MV-4-11 (cell line): Measurements from ENCODE around the gene STARD3.

Source experiments
- DNase-seq: peaks from one replicate; lab custom pipeline; 2025; lab: John Stamatoyannopoulos, UW

The STARD3 gene

GRCh38 chr17:39639043-39639442 is 2.1 kb downstream of the STARD3 start:
- DNase-seq = no peak

DNA sequence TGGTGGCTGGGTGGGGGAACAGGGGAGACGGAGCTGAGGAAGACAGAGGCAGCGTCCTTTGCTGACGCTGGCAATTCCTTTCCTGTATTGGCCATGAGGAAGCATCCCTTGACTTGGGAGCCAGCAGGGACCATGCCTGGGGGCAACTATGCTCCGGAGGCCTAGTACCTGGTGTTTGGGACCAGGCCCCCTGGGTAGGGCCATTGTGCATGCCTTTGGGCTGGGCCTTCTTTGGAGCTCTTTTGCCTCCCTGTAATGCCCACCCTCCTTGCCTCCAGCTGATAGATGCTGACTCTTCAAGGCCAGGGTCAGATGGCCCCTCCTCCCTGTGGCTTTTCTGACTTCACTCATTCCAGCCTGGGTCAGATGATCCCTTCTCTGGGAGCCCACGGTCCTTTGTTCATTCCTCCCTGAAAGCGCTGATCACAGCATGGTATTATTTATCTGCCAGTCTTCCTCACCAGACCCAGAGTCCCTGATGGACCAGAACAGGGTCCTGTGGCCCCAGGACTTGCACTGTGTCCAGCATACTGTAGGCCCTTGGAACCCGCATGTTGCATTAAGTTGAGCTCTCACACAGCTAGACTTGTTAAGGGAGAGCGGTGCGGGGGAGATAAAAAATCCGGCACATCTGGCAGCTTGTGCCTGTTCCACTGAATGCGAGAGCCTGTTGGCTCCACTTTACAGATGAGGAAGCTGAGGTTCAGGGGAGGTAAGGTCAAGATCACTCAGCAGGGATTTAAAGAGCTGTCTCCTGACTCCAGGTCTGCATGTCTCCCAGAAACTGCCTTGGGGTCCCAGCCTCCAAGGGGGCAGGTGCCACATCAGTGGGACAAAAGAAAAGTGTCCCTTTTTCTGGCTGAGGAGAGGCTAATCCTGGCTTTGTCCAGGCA is 2.9 kb downstream of the STARD3 start:
- DNase-seq = no peak

DNA sequence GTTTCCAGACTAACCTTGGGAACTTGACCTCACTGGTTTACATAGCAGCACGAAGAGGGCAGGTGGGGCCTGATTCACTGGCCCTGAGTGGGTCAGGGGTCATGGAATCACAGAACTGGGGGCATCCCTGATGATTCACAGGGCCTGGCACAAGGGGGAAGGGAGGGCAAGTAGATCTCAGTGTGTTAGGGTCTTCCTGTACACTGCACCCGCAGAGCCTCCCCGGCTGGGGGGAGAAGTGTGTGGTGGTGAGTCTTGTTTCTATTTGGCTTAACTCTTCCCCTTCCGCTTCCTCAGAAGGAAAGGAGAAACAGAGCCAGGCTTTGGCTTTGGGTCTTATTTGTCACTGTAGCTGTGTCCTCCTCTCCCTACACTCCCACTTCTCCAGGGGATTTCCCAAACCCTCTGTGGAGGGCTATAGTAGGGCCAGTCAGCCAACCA is 3.7 kb downstream of the STARD3 start:
- peak; percentile 55 for DNase-seq

- DNase-seq = no peak
Observed at GRCh38 chr17:39641097-39641496, 4.2 kb downstream of the STARD3 start.

- peak; percentile 54 for DNase-seq
Observed at GRCh38 chr17:39641883-39642282, 4.9 kb downstream of the STARD3 start.

DNA sequence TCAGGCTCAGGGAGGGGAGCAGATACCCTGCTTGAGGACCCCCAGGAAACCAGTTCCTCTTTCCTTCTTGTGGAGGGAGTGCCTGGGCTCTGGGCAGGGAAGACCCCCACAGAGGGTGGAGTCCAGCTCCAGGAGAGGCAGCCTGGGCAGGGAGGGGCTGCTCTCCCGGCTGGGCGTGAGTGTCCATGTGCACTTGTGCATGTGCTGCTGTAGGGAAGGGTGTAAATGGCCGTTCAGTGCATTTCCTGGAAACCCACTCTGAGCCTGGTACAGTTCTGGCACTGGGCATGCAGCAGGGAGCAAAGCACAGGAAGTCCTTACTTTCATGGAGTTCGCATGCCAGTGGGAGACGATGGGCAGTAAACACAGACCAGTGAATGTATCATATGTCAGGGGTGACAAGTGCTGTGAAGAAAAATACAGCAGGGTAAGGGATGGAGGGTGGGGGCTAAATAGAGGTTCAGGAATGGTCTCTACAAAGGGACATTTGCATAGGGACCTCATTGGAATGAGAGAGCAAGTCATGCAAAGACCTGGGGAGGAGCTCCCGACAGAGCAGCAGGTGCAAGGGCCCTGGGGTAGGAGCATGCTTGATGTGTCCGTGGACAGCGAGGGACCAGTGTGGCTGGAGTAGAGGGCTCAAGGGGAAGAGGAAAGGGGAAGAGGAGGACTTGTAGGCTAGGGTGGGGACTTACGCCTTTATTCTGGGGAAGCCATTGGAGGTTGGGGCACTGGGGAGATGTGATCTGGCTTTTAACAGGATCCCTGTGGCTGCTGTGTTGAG is 5.5 kb downstream of the STARD3 start:
- DNase-seq = no peak

GRCh38 chr17:39643271-39643670 is 6.3 kb downstream of the STARD3 start:
- DNase-seq = peak; percentile 27

DNA sequence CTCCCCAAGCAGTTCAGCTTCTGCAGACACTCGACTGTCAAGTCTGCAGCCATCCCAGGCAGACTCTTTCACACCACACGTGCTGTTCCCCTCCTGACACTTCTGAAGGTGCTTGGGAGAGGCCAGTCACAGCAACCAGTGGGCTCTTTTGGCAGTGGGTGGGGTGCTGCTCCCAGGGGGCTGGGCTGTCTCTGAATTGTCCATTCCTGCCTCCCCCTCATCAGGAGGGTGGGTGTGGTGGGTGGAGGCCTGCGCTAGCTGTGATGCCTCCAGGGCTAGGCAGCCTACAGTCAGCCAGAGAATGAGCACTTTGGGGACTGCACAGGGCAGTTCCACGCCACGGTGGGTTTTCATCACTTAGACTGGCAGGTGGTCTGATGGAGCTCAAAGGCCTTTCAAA is 10.3 kb downstream of the STARD3 start:
- no peak for DNase-seq

- peak; percentile 64 for DNase-seq
Observed at GRCh38 chr17:39648616-39649366, 11.8 kb downstream of the STARD3 start.

- no peak for DNase-seq
Observed at GRCh38 chr17:39650121-39650579, 13.2 kb downstream of the STARD3 start.

- no peak for DNase-seq
Observed at GRCh38 chr17:39651923-39652586, 15.1 kb downstream of the STARD3 start.

DNA sequence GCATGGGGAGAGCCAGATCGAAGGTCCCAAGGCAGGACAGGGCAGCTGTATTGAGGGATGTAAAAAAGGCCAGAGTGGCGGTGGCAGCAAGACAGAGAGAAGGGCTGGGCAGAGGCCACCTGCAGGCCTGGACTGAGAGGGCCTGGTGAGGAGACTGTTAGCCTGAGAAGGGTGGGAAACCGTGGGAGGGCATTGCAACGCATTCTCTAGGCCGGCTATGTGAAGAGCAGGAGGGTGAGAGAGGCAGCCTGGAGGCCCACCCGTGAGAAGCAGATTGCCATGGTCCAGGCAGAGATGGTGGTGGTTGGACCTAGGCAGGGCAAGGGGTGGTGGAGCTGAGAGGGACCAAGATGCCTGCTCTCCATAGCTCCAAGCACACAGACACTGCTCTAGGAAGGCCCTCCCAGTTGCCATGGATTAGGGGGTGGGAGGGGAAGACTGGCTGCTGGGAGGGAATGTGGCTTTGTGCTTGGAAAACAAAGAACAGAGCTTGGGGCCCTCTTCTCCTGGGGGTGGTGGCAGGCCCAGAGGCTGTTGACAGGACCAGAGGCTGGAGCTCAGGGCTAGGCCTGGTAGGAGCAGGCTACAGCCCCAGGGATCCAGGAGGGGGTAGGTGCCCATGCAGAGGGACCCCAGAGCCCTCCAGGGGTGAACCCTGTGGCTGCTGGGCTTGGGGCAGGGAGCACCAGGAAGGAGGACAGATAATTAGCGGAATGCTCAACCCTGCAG is 15.8 kb downstream of the STARD3 start:
- DNase-seq = no peak

DNA sequence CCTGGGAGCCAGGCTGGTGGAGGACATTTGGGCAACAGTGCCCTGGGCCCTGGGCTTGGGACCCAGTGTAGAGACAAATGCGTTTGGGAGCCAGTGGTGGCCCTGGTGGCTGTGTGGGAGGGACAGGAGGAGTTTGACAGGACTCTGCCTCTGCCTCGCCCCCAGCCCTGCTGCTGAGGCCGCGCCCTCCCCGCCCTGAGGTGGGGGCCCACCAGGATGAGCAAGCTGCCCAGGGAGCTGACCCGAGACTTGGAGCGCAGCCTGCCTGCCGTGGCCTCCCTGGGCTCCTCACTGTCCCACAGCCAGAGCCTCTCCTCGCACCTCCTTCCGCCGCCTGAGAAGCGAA is 16.3 kb downstream of the STARD3 start:
- DNase-seq = no peak

DNA sequence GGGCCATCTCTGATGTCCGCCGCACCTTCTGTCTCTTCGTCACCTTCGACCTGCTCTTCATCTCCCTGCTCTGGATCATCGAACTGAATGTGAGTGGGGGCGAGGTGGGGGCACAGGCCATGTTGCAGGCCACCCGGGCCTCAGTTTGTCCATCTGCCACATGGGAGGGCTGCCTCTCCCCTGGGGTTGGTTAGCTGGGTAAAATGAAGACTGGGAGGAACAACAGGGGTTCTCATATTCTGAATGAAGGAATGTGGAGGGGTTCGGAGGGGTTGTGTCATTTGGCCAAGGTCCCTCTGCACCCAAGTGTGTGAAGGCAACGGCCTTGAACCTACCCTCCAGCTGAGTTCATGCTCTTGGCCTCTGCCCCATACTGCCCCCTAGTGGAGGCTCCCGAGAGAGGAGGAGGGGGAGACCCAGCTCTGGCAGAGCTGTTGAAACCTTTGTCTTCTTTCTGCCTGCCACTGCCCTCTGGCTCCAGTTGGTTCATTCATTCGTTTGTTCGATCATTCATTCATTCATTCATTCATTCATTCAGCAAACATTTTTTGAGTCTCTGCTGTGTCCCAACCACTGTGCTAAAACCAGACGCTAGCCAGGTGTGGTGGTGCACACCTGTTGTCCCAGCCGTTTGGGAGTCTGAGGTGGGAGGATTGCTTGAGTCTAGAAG is 16.9 kb downstream of the STARD3 start:
- DNase-seq = peak; percentile 40

GRCh38 chr17:39655105-39655504 is 18.2 kb downstream of the STARD3 start:
- no peak for DNase-seq

DNA sequence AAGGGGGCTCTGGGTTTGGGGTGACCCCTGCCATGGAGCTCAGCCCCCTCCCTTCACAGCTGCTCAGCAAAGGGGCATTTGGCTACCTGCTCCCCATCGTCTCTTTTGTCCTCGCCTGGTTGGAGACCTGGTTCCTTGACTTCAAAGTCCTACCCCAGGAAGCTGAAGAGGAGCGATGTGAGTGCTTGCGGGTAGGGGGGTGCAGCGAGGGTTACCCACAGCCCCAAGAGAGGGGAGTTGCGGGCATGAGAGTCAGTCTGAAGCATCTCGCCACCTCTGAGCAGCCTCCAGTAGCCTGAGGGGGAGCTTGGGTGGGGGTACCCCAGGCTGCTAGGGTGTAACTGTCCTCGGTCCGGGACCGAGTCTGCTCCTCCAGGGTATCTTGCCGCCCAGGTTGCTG is 21.4 kb downstream of the STARD3 start:
- no peak for DNase-seq

DNA sequence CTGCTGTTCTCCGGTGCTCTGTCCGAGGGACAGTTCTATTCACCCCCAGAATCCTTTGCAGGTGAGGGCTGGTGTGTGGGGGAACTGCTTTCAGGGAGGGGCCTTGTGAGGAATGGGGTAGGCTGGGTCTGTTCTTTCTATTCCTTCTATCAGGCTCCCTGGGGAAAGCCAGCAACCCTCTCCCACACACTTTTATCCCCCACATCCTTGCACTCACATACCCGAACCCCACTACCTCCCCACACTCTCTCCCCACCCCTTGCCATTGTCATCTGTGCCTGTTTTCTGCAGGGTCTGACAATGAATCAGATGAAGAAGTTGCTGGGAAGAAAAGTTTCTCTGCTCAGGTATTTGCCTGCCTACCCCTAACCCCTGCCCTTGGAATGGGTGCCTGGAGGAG is 21.8 kb downstream of the STARD3 start:
- DNase-seq = no peak

GRCh38 chr17:39659279-39660010 is 22.5 kb downstream of the STARD3 start:
- DNase-seq = peak; percentile 64

DNA sequence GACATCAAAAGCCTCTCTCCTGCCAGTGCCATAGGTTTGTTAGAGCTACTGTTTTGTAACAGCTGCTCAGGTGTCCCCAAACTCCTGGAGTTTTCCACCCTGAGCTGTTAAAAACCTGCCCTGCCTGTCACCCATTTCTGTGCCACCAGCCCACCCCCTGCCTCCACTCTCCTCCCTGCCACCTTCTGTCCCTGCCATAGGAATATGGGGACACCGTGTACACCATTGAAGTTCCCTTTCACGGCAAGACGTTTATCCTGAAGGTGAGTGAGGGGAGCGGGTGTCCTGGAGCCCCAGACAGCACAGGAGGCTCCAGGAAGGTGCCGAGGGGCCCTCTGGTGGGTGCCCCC is 23.0 kb downstream of the STARD3 start:
- no peak for DNase-seq
